ENCODE results near the gene METTL25B. TPM values are rescaled to one million over a fixed set of nuclear protein-coding genes. Genes with fewer than 3 reads are reported as not detected.

METTL25B gene
- total RNA-seq, 4 donors from 2014 or later, result 9.7 to 44.9 (median 17.6) TPM

GRCh38 chr1:156691191-156691590, 37.1 kb upstream of the METTL25B start:
- H3K4me3 ChIP-seq, result no peak overlapping the region
- intact Hi-C loops (cut with DNase I), result loop anchor here (5.0 kb wide), 1 partner anchor 36 kb away; the partner anchor contains the start of genes ISG20L2 and METTL25B
- TF ChIP-seq CTCF (IDR thresholded peaks at IDR 0.05) (no peak), POLR2A (IDR thresholded peaks at IDR 0.05) (no peak)
- peak overlapping the region; percentile 68 to 89 (median 84) for H3K27ac ChIP-seq
- H3K27me3 ChIP-seq, result peaks cover 0 to 69% (median 0%) of the 10 kb centered on the region in 4 donors
- no peaks in the 10 kb centered on the region for H3K36me3 ChIP-seq
- H3K9me3 ChIP-seq, result no peaks in the 10 kb centered on the region
- peaks cover 34 to 70% (median 55%) of the 10 kb centered on the region in 3 donors for H3K4me1 ChIP-seq
- no peak for DNase-seq
- WGBS, 2 donors, result 80 to 100% methylated on average over 1 to 5 of the region's 10 CpGs

GRCh38 chr1:156691665-156692440, 36.4 kb upstream of the METTL25B start:
- TF ChIP-seq CTCF (IDR thresholded peaks at IDR 0.05), result no peak
- TF ChIP-seq POLR2A (IDR thresholded peaks at IDR 0.05), result no peak
- intact Hi-C loops (cut with DNase I), result loop anchor here (5.0 kb wide), 1 partner anchor 35 kb away; the partner anchor contains the start of genes ISG20L2 and METTL25B
- no peaks in the 10 kb centered on the region for H3K36me3 ChIP-seq
- peaks cover 0 to 65% (median 0%) of the 10 kb centered on the region in 4 donors for H3K27me3 ChIP-seq
- peak overlapping the region in 1 of 4 donors; percentile 10 for H3K4me3 ChIP-seq
- peak overlapping the region; percentile 68 to 89 (median 84) for H3K27ac ChIP-seq
- no peaks in the 10 kb centered on the region for H3K9me3 ChIP-seq
- no peak for DNase-seq
- H3K4me1 ChIP-seq, result peaks cover 34 to 66% (median 55%) of the 10 kb centered on the region in 3 donors
- WGBS, 2 donors, result 12 to 22% methylated on average over 12 of the region's 20 CpGs

- H3K4me3 ChIP-seq, result peak overlapping the region in 1 of 4 donors; percentile 10
- H3K36me3 ChIP-seq, result no peaks in the 10 kb centered on the region
- DNase-seq, result no peak
- H3K4me1 ChIP-seq, result peaks cover 34 to 71% (median 55%) of the 10 kb centered on the region in 3 donors
- intact Hi-C loops (cut with DNase I), result loop anchor here (5.0 kb wide), 1 partner anchor 35 kb away; the partner anchor contains the start of genes ISG20L2 and METTL25B
- WGBS, 2 donors, result 11% methylated on average over 7 to 8 of the region's 13 CpGs
- TF ChIP-seq POLR2A (IDR thresholded peaks at IDR 0.05) (no peak), CTCF (IDR thresholded peaks at IDR 0.05) (no peak)
- H3K9me3 ChIP-seq, result no peaks in the 10 kb centered on the region
- H3K27me3 ChIP-seq, result peaks cover 0 to 65% (median 0%) of the 10 kb centered on the region in 4 donors
- H3K27ac ChIP-seq, result peak overlapping the region; percentile 68 to 89 (median 84)
Measured at GRCh38 chr1:156692441-156692924, 35.8 kb upstream of the METTL25B start.

- Histone ChIP-seq H3K27ac (peak overlapping the region; percentile 68 to 89 (median 84)), H3K4me3 (no peak overlapping the region), H3K36me3 (peaks cover 0 to 3% (median 0%) of the 10 kb centered on the region in 3 donors), H3K4me1 (peaks cover 34 to 78% (median 55%) of the 10 kb centered on the region in 3 donors), H3K27me3 (peaks cover 0 to 62% (median 0%) of the 10 kb centered on the region in 4 donors), H3K9me3 (no peaks in the 10 kb centered on the region)
- intact Hi-C loops (cut with DNase I), result loop anchor here (5.0 kb wide), 1 partner anchor 34 kb away; the partner anchor contains the start of genes ISG20L2 and METTL25B
- no peak for TF ChIP-seq CTCF (IDR thresholded peaks at IDR 0.05)
- TF ChIP-seq POLR2A (IDR thresholded peaks at IDR 0.05), result no peak
- DNase-seq, result no peak
- 41 to 59% methylated on average over 13 of the region's 16 CpGs for WGBS, 2 donors
Measured at GRCh38 chr1:156692925-156693847, 35.1 kb upstream of the METTL25B start.
